ENCODE measurements around the gene MTRR. TPM values are rescaled to one million over a fixed set of nuclear protein-coding genes. Genes with fewer than 3 reads are reported as not detected.

MTRR gene
- total RNA-seq, 1 experiment from 2014 or later, result 57.8 TPM

DNA sequence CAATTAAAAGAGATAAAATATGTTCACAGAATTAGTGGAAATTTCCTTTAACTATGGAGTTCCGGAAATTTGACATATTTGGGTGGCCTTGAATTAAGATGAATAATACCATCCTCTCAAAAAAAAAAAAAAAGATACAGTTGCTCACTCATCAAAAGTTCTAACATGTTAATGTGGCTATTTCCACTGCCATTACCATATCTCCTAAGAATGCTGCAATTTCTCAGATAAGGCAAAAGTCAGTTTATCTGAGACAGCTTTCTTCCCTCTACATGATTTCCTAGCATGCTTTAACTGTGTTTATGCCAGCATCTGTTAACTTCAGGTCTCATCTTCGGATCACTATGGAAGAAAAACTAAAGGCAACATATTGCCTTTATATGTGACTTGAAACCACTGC lies 2.8 kb upstream of the MTRR start:
- POLR2A ChIA-PET, result no interaction called here
- Histone ChIP-seq H3K4me3 (ENCODE audit: low read depth in 2 of 2, low read length in 2 of 2) (no peak overlapping the region), H3K4me1 (ENCODE audit: control insufficient read depth, insufficient read depth, low read length) (peaks cover 21% of the 10 kb centered on the region), H3K27me3 (ENCODE audit: control insufficient read depth, insufficient read depth, low read length) (no peaks in the 10 kb centered on the region), H3K36me3 (ENCODE audit: control insufficient read depth, insufficient read depth, low read length) (peaks cover 40% of the 10 kb centered on the region), H3K9me3 (ENCODE audit: control insufficient read depth, insufficient read depth, low read depth, low read length) (no peaks in the 10 kb centered on the region), H3K27ac (ENCODE audit: low read length) (no peak overlapping the region)
- no TSS peak for BruUV-seq (replicated peaks)
- CTCF ChIA-PET, result no interaction called here
- in situ Hi-C loops (cut with HindIII; ENCODE audit: low pct_unique_long_range_greater_than_20kb, low sequenced_read_pairs) (no loop called here), intact Hi-C loops (cut with micrococcal nuclease; ENCODE audit: unreplicated experiment) (no loop called here)
- ATAC-seq (no peak), DNase-seq (ENCODE audit: low read depth, low spot score) (no peak)
- TF ChIP-seq TCF7L2 (IDR thresholded peaks at IDR 0.05; ENCODE audit: low read depth, low read length), result no peak
- no peak for TF ChIP-seq SIN3A (IDR thresholded peaks at IDR 0.05; ENCODE audit: borderline replicate concordance, insufficient read depth, low read depth, low read length)
- TF ChIP-seq POLR2AphosphoS5 (IDR thresholded peaks at IDR 0.05; ENCODE audit: low read depth, low read length), result no peak
- TF ChIP-seq, protein P1, sequence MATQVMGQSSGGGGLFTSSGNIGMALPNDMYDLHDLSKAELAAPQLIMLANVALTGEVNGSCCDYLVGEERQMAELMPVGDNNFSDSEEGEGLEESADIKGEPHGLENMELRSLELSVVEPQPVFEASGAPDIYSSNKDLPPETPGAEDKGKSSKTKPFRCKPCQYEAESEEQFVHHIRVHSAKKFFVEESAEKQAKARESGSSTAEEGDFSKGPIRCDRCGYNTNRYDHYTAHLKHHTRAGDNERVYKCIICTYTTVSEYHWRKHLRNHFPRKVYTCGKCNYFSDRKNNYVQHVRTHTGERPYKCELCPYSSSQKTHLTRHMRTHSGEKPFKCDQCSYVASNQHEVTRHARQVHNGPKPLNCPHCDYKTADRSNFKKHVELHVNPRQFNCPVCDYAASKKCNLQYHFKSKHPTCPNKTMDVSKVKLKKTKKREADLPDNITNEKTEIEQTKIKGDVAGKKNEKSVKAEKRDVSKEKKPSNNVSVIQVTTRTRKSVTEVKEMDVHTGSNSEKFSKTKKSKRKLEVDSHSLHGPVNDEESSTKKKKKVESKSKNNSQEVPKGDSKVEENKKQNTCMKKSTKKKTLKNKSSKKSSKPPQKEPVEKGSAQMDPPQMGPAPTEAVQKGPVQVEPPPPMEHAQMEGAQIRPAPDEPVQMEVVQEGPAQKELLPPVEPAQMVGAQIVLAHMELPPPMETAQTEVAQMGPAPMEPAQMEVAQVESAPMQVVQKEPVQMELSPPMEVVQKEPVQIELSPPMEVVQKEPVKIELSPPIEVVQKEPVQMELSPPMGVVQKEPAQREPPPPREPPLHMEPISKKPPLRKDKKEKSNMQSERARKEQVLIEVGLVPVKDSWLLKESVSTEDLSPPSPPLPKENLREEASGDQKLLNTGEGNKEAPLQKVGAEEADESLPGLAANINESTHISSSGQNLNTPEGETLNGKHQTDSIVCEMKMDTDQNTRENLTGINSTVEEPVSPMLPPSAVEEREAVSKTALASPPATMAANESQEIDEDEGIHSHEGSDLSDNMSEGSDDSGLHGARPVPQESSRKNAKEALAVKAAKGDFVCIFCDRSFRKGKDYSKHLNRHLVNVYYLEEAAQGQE (IDR thresholded peaks at IDR 0.05; ENCODE audit: insufficient read depth in 1 of 2, low read depth in 2 of 2, low read length in 1 of 2), result no peak
- TF ChIP-seq, protein P2, sequence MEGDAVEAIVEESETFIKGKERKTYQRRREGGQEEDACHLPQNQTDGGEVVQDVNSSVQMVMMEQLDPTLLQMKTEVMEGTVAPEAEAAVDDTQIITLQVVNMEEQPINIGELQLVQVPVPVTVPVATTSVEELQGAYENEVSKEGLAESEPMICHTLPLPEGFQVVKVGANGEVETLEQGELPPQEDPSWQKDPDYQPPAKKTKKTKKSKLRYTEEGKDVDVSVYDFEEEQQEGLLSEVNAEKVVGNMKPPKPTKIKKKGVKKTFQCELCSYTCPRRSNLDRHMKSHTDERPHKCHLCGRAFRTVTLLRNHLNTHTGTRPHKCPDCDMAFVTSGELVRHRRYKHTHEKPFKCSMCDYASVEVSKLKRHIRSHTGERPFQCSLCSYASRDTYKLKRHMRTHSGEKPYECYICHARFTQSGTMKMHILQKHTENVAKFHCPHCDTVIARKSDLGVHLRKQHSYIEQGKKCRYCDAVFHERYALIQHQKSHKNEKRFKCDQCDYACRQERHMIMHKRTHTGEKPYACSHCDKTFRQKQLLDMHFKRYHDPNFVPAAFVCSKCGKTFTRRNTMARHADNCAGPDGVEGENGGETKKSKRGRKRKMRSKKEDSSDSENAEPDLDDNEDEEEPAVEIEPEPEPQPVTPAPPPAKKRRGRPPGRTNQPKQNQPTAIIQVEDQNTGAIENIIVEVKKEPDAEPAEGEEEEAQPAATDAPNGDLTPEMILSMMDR (IDR thresholded peaks at IDR 0.05), result no peak

DNA sequence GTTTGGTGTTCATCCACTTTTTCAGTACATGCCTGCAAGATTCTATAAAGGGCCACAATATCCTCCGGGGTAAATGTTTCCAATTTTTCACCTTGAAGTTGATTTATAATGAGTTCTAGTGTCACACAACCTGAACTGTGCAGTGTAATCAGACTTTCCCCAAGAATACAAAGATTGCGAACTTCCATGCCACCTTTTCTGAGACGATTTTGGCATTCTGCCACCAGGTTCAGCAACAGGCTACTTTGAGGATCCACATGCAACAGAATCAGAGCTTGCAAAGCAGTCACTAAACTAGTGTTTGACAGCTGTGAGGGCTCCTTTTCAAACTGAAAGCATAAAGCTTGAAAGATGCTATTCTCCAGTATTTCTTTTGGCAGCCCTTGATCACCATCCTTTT lies 1.7 kb upstream of the MTRR start:
- Histone ChIP-seq H3K36me3 (ENCODE audit: control insufficient read depth, insufficient read depth, low read length) (peaks cover 29% of the 10 kb centered on the region), H3K27ac (ENCODE audit: low read length) (0 out of 2 replicates have a peak overlapping the region, but pooled peaks have one; percentile 94), H3K4me1 (ENCODE audit: control insufficient read depth, insufficient read depth, low read length) (peaks cover 25% of the 10 kb centered on the region), H3K27me3 (ENCODE audit: control insufficient read depth, insufficient read depth, low read length) (no peaks in the 10 kb centered on the region), H3K9me3 (ENCODE audit: control insufficient read depth, insufficient read depth, low read depth, low read length) (no peaks in the 10 kb centered on the region), H3K4me3 (ENCODE audit: low read depth in 2 of 2, low read length in 2 of 2) (no peak overlapping the region)
- intact Hi-C loops (cut with micrococcal nuclease; ENCODE audit: unreplicated experiment) (no loop called here), in situ Hi-C loops (cut with HindIII; ENCODE audit: low pct_unique_long_range_greater_than_20kb, low sequenced_read_pairs) (no loop called here)
- DNase-seq (ENCODE audit: low read depth, low spot score) (no peak), ATAC-seq (no peak)
- no TSS peak for BruUV-seq (replicated peaks)
- ChIA-PET CTCF (no interaction called here), POLR2A (no interaction called here)
- TF ChIP-seq, protein P1 (IDR thresholded peaks at IDR 0.05; ENCODE audit: insufficient read depth in 1 of 2, low read depth in 2 of 2, low read length in 1 of 2), result no peak
- TF ChIP-seq TCF7L2 (IDR thresholded peaks at IDR 0.05; ENCODE audit: low read depth, low read length) (no peak), SIN3A (IDR thresholded peaks at IDR 0.05; ENCODE audit: borderline replicate concordance, insufficient read depth, low read depth, low read length) (no peak), POLR2AphosphoS5 (IDR thresholded peaks at IDR 0.05; ENCODE audit: low read depth, low read length) (no peak)
- TF ChIP-seq, protein P2 (IDR thresholded peaks at IDR 0.05), result no peak
